Activated CD4-positive, alpha-beta T cell treated with anti-CD3 and anti-CD28 coated beads for 36 hours (primary cell): Measurements from ENCODE around the gene CTAG2. TPM values are rescaled to one million over a fixed set of nuclear protein-coding genes. Genes with fewer than 3 reads are reported as not detected.
"Not testable (repeated sequence)": the region's sequence is repeated elsewhere in the genome, so short reads cannot be mapped to it uniquely, and the experiment has no call there.

ENCODE experiments used
- ATAC-seq: fragments of 200-7000 bp; cut with Tn5 transposase; one replicate; pipeline ENCODE4 v1.10.0; 2021; ENCODE audit warnings: mild to moderate bottlenecking, moderate library complexity
- CTCF ChIA-PET: fragments of 350-600 bp; sonication (Branson Sonifier 250); formaldehyde crosslinking; loops from one replicate; lab custom pipeline; 2021; ENCODE audit warnings: antibody characterized with exemption; lab: Charles Lee
- POLR2A ChIA-PET: fragments of 350-600 bp; sonication (Branson Sonifier 250); formaldehyde crosslinking; loops from one replicate; lab custom pipeline; 2021; ENCODE audit warnings: antibody characterized with exemption, inconsistent platforms; lab: Charles Lee
- DNase-seq: peaks from one replicate; pipeline ENCODE4 v3.0.0-alpha.2; 2020
- H3K27ac Mint-ChIP-seq: one replicate; pipeline ENCODE4 v1.8.0; 2021; ENCODE audit warnings: mixed read lengths
- H3K27me3 Mint-ChIP-seq: one replicate; pipeline ENCODE4 v1.8.0; 2021; ENCODE audit warnings: mixed read lengths
- H3K36me3 Mint-ChIP-seq: one replicate; pipeline ENCODE4 v1.8.0; 2021; ENCODE audit warnings: low read depth, mixed read lengths
- H3K4me1 Mint-ChIP-seq: one replicate; pipeline ENCODE4 v1.8.0; 2021; ENCODE audit warnings: mixed read lengths
- H3K4me3 Mint-ChIP-seq: one replicate; pipeline ENCODE4 v1.8.0; 2021; ENCODE audit warnings: mild to moderate bottlenecking, moderate library complexity, mixed read lengths
- H3K9me3 Mint-ChIP-seq: one replicate; pipeline ENCODE4 v1.8.0; 2021; ENCODE audit warnings: low read depth, mixed read lengths
- intact Hi-C, 2 experiments: fragments of 100-400 bp; cut with DNase I in 1 of 2; cut with micrococcal nuclease in 1 of 2; formaldehyde crosslinking; loops; one replicate each; pipeline versions ENCODE4 v1.14.2 to v1.15.1; 2022 to 2024; cut with DNase I, micrococcal nuclease
- total RNA-seq, 2 experiments: library from RNA; stranded (reverse); gene quantifications; one replicate each; pipeline ENCODE4 v1.2.3, GENCODE V29; 2021

Gene CTAG2
- total RNA-seq, result not detected

GRCh38 chrX:154653413-154653812 lies at the start of gene CTAG2:
Gene CTAG2 (minus strand): TSS chrX:154653579. CDS start chrX:154653515, 64 bp downstream.
- H3K36me3 Mint-ChIP-seq, DNase-seq, intact Hi-C loops, H3K4me1 Mint-ChIP-seq, H3K4me3 Mint-ChIP-seq, CTCF ChIA-PET, H3K9me3 Mint-ChIP-seq, ATAC-seq, POLR2A ChIA-PET, H3K27ac Mint-ChIP-seq, H3K27me3 Mint-ChIP-seq: not testable (repeated sequence)

- H3K27ac Mint-ChIP-seq, result no peak overlapping the region
- no peak for DNase-seq
- CTCF ChIA-PET, result interaction anchor here (1.3 kb wide), 1 partner anchor 50 kb away, joined by 4 read pairs; no protein-coding TSS in a partner anchor
- no peaks in the 10 kb centered on the region for H3K27me3 Mint-ChIP-seq
- H3K9me3 Mint-ChIP-seq, result no peaks in the 10 kb centered on the region
- H3K36me3 Mint-ChIP-seq, result peaks cover 9% of the 10 kb centered on the region
- POLR2A ChIA-PET, result no interaction called here
- H3K4me3 Mint-ChIP-seq, result no peak overlapping the region
- ATAC-seq, result no peak
- intact Hi-C loops, result no loop called here
- peaks cover 16% of the 10 kb centered on the region for H3K4me1 Mint-ChIP-seq
These were observed 45.4 kb upstream of the CTAG2 start for GRCh38 chrX:154698630-154699248.

- ChIA-PET POLR2A (interaction anchor here (0.5 to 0.6 kb wide), 2 partner anchors 85 to 88 kb away, joined by 5 to 12 read pairs; no protein-coding TSS in a partner anchor), CTCF (interaction anchor here (0.8 to 2.1 kb wide), 8 partner anchors 15 to 150 kb away, joined by 3 to 8 read pairs (median 4); partner anchors contain the start of gene G6PD)
- Mint-ChIP-seq H3K36me3 (peaks cover 5% of the 10 kb centered on the region), H3K27ac (peak overlapping the region; percentile 31), H3K4me1 (peaks cover 23% of the 10 kb centered on the region), H3K9me3 (no peaks in the 10 kb centered on the region), H3K4me3 (no peak overlapping the region), H3K27me3 (no peaks in the 10 kb centered on the region)
- ATAC-seq, result no peak
- no peak for DNase-seq
- intact Hi-C loops, result loop anchor here in 1 of 2 experiments (1.0 kb wide), 1 partner anchor 16 kb away; no protein-coding TSS in a partner anchor
These were observed 43.3 kb upstream of the CTAG2 start for GRCh38 chrX:154696676-154697045.

GRCh38 chrX:154695911-154696675 lies 42.7 kb upstream of the CTAG2 start:
- Mint-ChIP-seq H3K9me3 (no peaks in the 10 kb centered on the region), H3K4me3 (no peak overlapping the region), H3K27me3 (no peaks in the 10 kb centered on the region), H3K27ac (peak overlapping the region; percentile 31), H3K36me3 (peaks cover 5% of the 10 kb centered on the region), H3K4me1 (peaks cover 23% of the 10 kb centered on the region)
- DNase-seq, result peak; percentile 30
- CTCF ChIA-PET, result interaction anchor here (0.8 to 2.1 kb wide), 9 partner anchors 14 to 149 kb away, joined by 3 to 8 read pairs (median 4); partner anchors contain the start of gene G6PD
- peak; percentile 91 for ATAC-seq
- POLR2A ChIA-PET, result interaction anchor here (0.5 to 0.6 kb wide), 3 partner anchors 85 to 96 kb away, joined by 3 to 12 read pairs (median 5); no protein-coding TSS in a partner anchor
- intact Hi-C loops, result loop anchor here in 1 of 2 experiments (1.0 kb wide), 1 partner anchor 16 kb away; no protein-coding TSS in a partner anchor

- no peaks in the 10 kb centered on the region for H3K27me3 Mint-ChIP-seq
- ATAC-seq (peak; percentile 25), DNase-seq (no peak)
- CTCF ChIA-PET, result interaction anchor here (1.1 kb wide), 1 partner anchor 16 kb away, joined by 4 read pairs; no protein-coding TSS in a partner anchor
- POLR2A ChIA-PET, result no interaction called here
- H3K4me3 Mint-ChIP-seq, result no peak overlapping the region
- peak overlapping the region; percentile 39 for H3K27ac Mint-ChIP-seq
- intact Hi-C loops, result no loop called here
- H3K4me1 Mint-ChIP-seq, result peaks cover 23% of the 10 kb centered on the region
- H3K9me3 Mint-ChIP-seq, result no peaks in the 10 kb centered on the region
- peaks cover 5% of the 10 kb centered on the region for H3K36me3 Mint-ChIP-seq
These were observed 40.0 kb upstream of the CTAG2 start for GRCh38 chrX:154693394-154693793.

- POLR2A ChIA-PET, H3K36me3 Mint-ChIP-seq, intact Hi-C loops, H3K27me3 Mint-ChIP-seq, H3K4me1 Mint-ChIP-seq, ATAC-seq, CTCF ChIA-PET, H3K27ac Mint-ChIP-seq, H3K4me3 Mint-ChIP-seq, DNase-seq, H3K9me3 Mint-ChIP-seq: not testable (repeated sequence)
These were observed 37.1 kb upstream of the CTAG2 start for GRCh38 chrX:154690438-154690837.

GRCh38 chrX:154672084-154672483 lies 18.7 kb upstream of the CTAG2 start:
- intact Hi-C loops, DNase-seq, H3K4me1 Mint-ChIP-seq, H3K36me3 Mint-ChIP-seq, H3K4me3 Mint-ChIP-seq, H3K27ac Mint-ChIP-seq, ATAC-seq, CTCF ChIA-PET, H3K27me3 Mint-ChIP-seq, POLR2A ChIA-PET: not testable (repeated sequence)
- peaks cover 18% of the 10 kb centered on the region for H3K9me3 Mint-ChIP-seq

GRCh38 chrX:154670848-154671247 lies 17.5 kb upstream of the CTAG2 start:
- intact Hi-C loops, H3K27ac Mint-ChIP-seq, H3K4me3 Mint-ChIP-seq, ATAC-seq, H3K36me3 Mint-ChIP-seq, H3K4me1 Mint-ChIP-seq, POLR2A ChIA-PET, DNase-seq, H3K27me3 Mint-ChIP-seq, CTCF ChIA-PET: not testable (repeated sequence)
- peaks cover 18% of the 10 kb centered on the region for H3K9me3 Mint-ChIP-seq

GRCh38 chrX:154661899-154662298 lies 8.5 kb upstream of the CTAG2 start:
- Mint-ChIP-seq H3K27me3 (no peaks in the 10 kb centered on the region), H3K4me1 (peaks cover 3% of the 10 kb centered on the region), H3K27ac (no peak overlapping the region), H3K36me3 (no peaks in the 10 kb centered on the region), H3K4me3 (no peak overlapping the region), H3K9me3 (no peaks in the 10 kb centered on the region)
- ChIA-PET CTCF (no interaction called here), POLR2A (no interaction called here)
- intact Hi-C loops, result no loop called here
- no peak for ATAC-seq
- no peak for DNase-seq

GRCh38 chrX:154661170-154661569 lies 7.8 kb upstream of the CTAG2 start:
- Mint-ChIP-seq H3K36me3 (no peaks in the 10 kb centered on the region), H3K4me3 (no peak overlapping the region), H3K27ac (no peak overlapping the region), H3K27me3 (no peaks in the 10 kb centered on the region), H3K4me1 (peaks cover 3% of the 10 kb centered on the region), H3K9me3 (no peaks in the 10 kb centered on the region)
- POLR2A ChIA-PET, result no interaction called here
- no peak for ATAC-seq
- CTCF ChIA-PET, result no interaction called here
- intact Hi-C loops, result no loop called here
- no peak for DNase-seq

- no peaks in the 10 kb centered on the region for H3K27me3 Mint-ChIP-seq
- intact Hi-C loops, result no loop called here
- no peaks in the 10 kb centered on the region for H3K9me3 Mint-ChIP-seq
- peaks cover 3% of the 10 kb centered on the region for H3K4me1 Mint-ChIP-seq
- H3K36me3 Mint-ChIP-seq, result no peaks in the 10 kb centered on the region
- H3K4me3 Mint-ChIP-seq, result no peak overlapping the region
- DNase-seq, result no peak
- POLR2A ChIA-PET, result no interaction called here
- H3K27ac Mint-ChIP-seq, result no peak overlapping the region
- CTCF ChIA-PET, result no interaction called here
- no peak for ATAC-seq
These were observed 7.2 kb upstream of the CTAG2 start for GRCh38 chrX:154660541-154660940.
